ENCODE results near the gene KMT2B. TPM values are rescaled to one million over a fixed set of nuclear protein-coding genes. Genes with fewer than 3 reads are reported as not detected.

The KMT2B gene
- total RNA-seq, 2 experiments from 2014 or later: 62.0 to 65.8 TPM

GRCh38 chr19:35731779-35732405 lies 14.1 kb downstream of the KMT2B start:
- Mint-ChIP-seq H3K36me3 (ENCODE audit: low read depth) (peaks cover 47% of the 10 kb centered on the region), H3K9me3 (no peaks in the 10 kb centered on the region), H3K27ac (no peak overlapping the region), H3K4me3 (no peak overlapping the region), H3K4me1 (ENCODE audit: low read depth) (peaks cover 7% of the 10 kb centered on the region), H3K27me3 (ENCODE audit: low read depth) (no peaks in the 10 kb centered on the region)
- intact Hi-C loops (cut with micrococcal nuclease): no loop called here
- CTCF ChIA-PET: interaction anchor here (1.2 kb wide), 1 partner anchor 9 kb away, joined by 4 read pairs; no protein-coding TSS in a partner anchor
- DNase-seq: no peak

- Mint-ChIP-seq H3K27ac (no peak overlapping the region), H3K36me3 (ENCODE audit: low read depth) (peaks cover 49% of the 10 kb centered on the region), H3K4me3 (no peak overlapping the region), H3K4me1 (ENCODE audit: low read depth) (peaks cover 10% of the 10 kb centered on the region), H3K27me3 (ENCODE audit: low read depth) (no peaks in the 10 kb centered on the region), H3K9me3 (no peaks in the 10 kb centered on the region)
- intact Hi-C loops (cut with micrococcal nuclease): no loop called here
- CTCF ChIA-PET: interaction anchor here (1.2 kb wide), 1 partner anchor 8 kb away, joined by 4 read pairs; no protein-coding TSS in a partner anchor
- DNase-seq: no peak
Observed at GRCh38 chr19:35732540-35733179, 14.9 kb downstream of the KMT2B start.

GRCh38 chr19:35733180-35734125 lies 15.7 kb downstream of the KMT2B start:
- no peak for DNase-seq
- intact Hi-C loops (cut with micrococcal nuclease): no loop called here
- Mint-ChIP-seq H3K4me3 (no peak overlapping the region), H3K27ac (no peak overlapping the region), H3K9me3 (no peaks in the 10 kb centered on the region), H3K27me3 (ENCODE audit: low read depth) (no peaks in the 10 kb centered on the region), H3K4me1 (ENCODE audit: low read depth) (peaks cover 10% of the 10 kb centered on the region), H3K36me3 (ENCODE audit: low read depth) (peaks cover 44% of the 10 kb centered on the region)
- CTCF ChIA-PET: no interaction called here

- peaks cover 42% of the 10 kb centered on the region for H3K36me3 Mint-ChIP-seq (ENCODE audit: low read depth)
- H3K27ac Mint-ChIP-seq: peak overlapping the region; percentile 66
- no peaks in the 10 kb centered on the region for H3K9me3 Mint-ChIP-seq
- peaks cover 10% of the 10 kb centered on the region for H3K4me1 Mint-ChIP-seq (ENCODE audit: low read depth)
- no peak for DNase-seq
- CTCF ChIA-PET: interaction anchor here (0.6 kb wide), 1 partner anchor 41 kb away, joined by 3 read pairs; no protein-coding TSS in a partner anchor
- H3K27me3 Mint-ChIP-seq (ENCODE audit: low read depth): no peaks in the 10 kb centered on the region
- no peak overlapping the region for H3K4me3 Mint-ChIP-seq
- intact Hi-C loops (cut with micrococcal nuclease): no loop called here
Observed at GRCh38 chr19:35734273-35734672, 16.5 kb downstream of the KMT2B start.

GRCh38 chr19:35734889-35735288 lies 17.1 kb downstream of the KMT2B start:
- no peak for DNase-seq
- no peaks in the 10 kb centered on the region for H3K27me3 Mint-ChIP-seq (ENCODE audit: low read depth)

GRCh38 chr19:35736913-35737886 lies 19.4 kb downstream of the KMT2B start:
- intact Hi-C loops (cut with micrococcal nuclease): no loop called here
- Mint-ChIP-seq H3K4me3 (no peak overlapping the region), H3K27ac (peak overlapping the region; percentile 75)

More at GRCh38 chr19:35734889-35735288, 17.1 kb downstream of the KMT2B start:
- no peak overlapping the region for H3K4me3 Mint-ChIP-seq
- peak overlapping the region; percentile 57 for H3K27ac Mint-ChIP-seq
- peaks cover 16% of the 10 kb centered on the region for H3K4me1 Mint-ChIP-seq (ENCODE audit: low read depth)
- CTCF ChIA-PET: interaction anchor here (0.6 kb wide), 1 partner anchor 42 kb away, joined by 3 read pairs; no protein-coding TSS in a partner anchor
- no peaks in the 10 kb centered on the region for H3K9me3 Mint-ChIP-seq
- H3K36me3 Mint-ChIP-seq (ENCODE audit: low read depth): peaks cover 35% of the 10 kb centered on the region
- intact Hi-C loops (cut with micrococcal nuclease): no loop called here

GRCh38 chr19:35738021-35738886 lies 20.5 kb downstream of the KMT2B start:
- CTCF ChIA-PET: interaction anchor here (0.7 to 1.1 kb wide), 3 partner anchors 20 to 45 kb away, joined by 3 to 4 read pairs (median 3); no protein-coding TSS in a partner anchor
- H3K9me3 Mint-ChIP-seq: no peaks in the 10 kb centered on the region
- DNase-seq: no peak
- intact Hi-C loops (cut with micrococcal nuclease): no loop called here
- peaks cover 29% of the 10 kb centered on the region for H3K4me1 Mint-ChIP-seq (ENCODE audit: low read depth)
- H3K4me3 Mint-ChIP-seq: peak overlapping the region; percentile 36
- no peaks in the 10 kb centered on the region for H3K27me3 Mint-ChIP-seq (ENCODE audit: low read depth)
- H3K36me3 Mint-ChIP-seq (ENCODE audit: low read depth): peaks cover 41% of the 10 kb centered on the region
- H3K27ac Mint-ChIP-seq: no peak overlapping the region

More at GRCh38 chr19:35736913-35737886, 19.4 kb downstream of the KMT2B start:
- DNase-seq: peak; percentile 56
- CTCF ChIA-PET: interaction anchor here (0.5 to 1.3 kb wide), 9 partner anchors 11 to 175 kb away, joined by 3 to 7 read pairs (median 3); partner anchors contain the start of gene LIN37
- Mint-ChIP-seq H3K9me3 (no peaks in the 10 kb centered on the region), H3K27me3 (ENCODE audit: low read depth) (no peaks in the 10 kb centered on the region), H3K36me3 (ENCODE audit: low read depth) (peaks cover 33% of the 10 kb centered on the region), H3K4me1 (ENCODE audit: low read depth) (peaks cover 20% of the 10 kb centered on the region)

- CTCF ChIA-PET: no interaction called here
- Mint-ChIP-seq H3K27ac (no peak overlapping the region), H3K9me3 (no peaks in the 10 kb centered on the region), H3K36me3 (ENCODE audit: low read depth) (peaks cover 39% of the 10 kb centered on the region), H3K4me1 (ENCODE audit: low read depth) (peaks cover 35% of the 10 kb centered on the region), H3K4me3 (peak overlapping the region; percentile 36), H3K27me3 (ENCODE audit: low read depth) (no peaks in the 10 kb centered on the region)
- no peak for DNase-seq
- intact Hi-C loops (cut with micrococcal nuclease): no loop called here
Observed at GRCh38 chr19:35738887-35739229, 21.1 kb downstream of the KMT2B start.

- H3K36me3 Mint-ChIP-seq (ENCODE audit: low read depth): peaks cover 32% of the 10 kb centered on the region
Observed at GRCh38 chr19:35739275-35740107, 21.7 kb downstream of the KMT2B start.

GRCh38 chr19:35740108-35740422 lies 22.3 kb downstream of the KMT2B start:
- intact Hi-C loops (cut with micrococcal nuclease): loop anchor here (1.0 to 10.0 kb wide), 8 partner anchors 18 to 405 kb away; partner anchors contain the start of genes ALKBH6, CAPNS1 and PROSER3
- CTCF ChIA-PET: interaction anchor here (0.6 to 1.8 kb wide), 7 partner anchors 8 to 127 kb away, joined by 3 to 10 read pairs (median 3); partner anchors contain the start of gene LIN37
- Mint-ChIP-seq H3K9me3 (no peaks in the 10 kb centered on the region), H3K27ac (no peak overlapping the region), H3K4me1 (ENCODE audit: low read depth) (peaks cover 40% of the 10 kb centered on the region), H3K4me3 (peak overlapping the region; percentile 89), H3K27me3 (ENCODE audit: low read depth) (no peaks in the 10 kb centered on the region), H3K36me3 (ENCODE audit: low read depth) (peaks cover 28% of the 10 kb centered on the region)
- no peak for DNase-seq

More at GRCh38 chr19:35739275-35740107, 21.7 kb downstream of the KMT2B start:
- Mint-ChIP-seq H3K27me3 (ENCODE audit: low read depth) (no peaks in the 10 kb centered on the region), H3K27ac (no peak overlapping the region), H3K4me3 (peak overlapping the region; percentile 89), H3K4me1 (ENCODE audit: low read depth) (peaks cover 41% of the 10 kb centered on the region), H3K9me3 (no peaks in the 10 kb centered on the region)
- DNase-seq: no peak
- CTCF ChIA-PET: interaction anchor here (0.6 to 1.8 kb wide), 6 partner anchors 9 to 47 kb away, joined by 3 to 10 read pairs (median 3); partner anchors contain the start of gene LIN37
- intact Hi-C loops (cut with micrococcal nuclease): loop anchor here (1.0 to 10.0 kb wide), 8 partner anchors 19 to 405 kb away; partner anchors contain the start of genes ALKBH6, CAPNS1 and PROSER3

Measured in activated naive CD4-positive, alpha-beta T cell treated with anti-CD3 and anti-CD28 coated beads for 36 hours (primary cell).